Amniotic epithelial cell (primary cell): ENCODE measurements around the gene COMT.

Experiments used
- DNase-seq: peaks from one replicate; pipeline ENCODE4 v3.0.0-alpha.2; 2010; ENCODE audit warnings: low read depth

The COMT gene

DNA sequence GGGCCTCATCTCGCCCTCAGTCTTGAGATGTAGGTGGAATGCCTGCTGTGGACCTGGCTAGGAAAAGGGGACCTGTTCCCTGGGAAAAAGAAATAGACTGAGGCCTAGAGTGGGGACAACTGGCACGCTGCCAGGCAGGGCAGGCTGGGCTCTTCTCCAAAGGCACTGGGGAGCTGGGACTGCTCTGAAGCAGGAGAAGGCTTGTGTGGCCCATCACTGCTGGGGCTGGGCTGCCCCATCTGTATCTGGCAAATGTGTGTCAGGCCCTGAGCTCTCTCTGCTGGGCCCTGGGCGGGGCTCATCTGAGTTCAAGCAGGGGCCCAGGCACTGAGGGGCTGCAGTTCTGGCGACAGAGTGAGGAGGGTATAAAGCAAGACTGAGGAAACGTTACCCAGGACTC is 42.2 kb downstream of the COMT start:
- no peak for DNase-seq

DNA sequence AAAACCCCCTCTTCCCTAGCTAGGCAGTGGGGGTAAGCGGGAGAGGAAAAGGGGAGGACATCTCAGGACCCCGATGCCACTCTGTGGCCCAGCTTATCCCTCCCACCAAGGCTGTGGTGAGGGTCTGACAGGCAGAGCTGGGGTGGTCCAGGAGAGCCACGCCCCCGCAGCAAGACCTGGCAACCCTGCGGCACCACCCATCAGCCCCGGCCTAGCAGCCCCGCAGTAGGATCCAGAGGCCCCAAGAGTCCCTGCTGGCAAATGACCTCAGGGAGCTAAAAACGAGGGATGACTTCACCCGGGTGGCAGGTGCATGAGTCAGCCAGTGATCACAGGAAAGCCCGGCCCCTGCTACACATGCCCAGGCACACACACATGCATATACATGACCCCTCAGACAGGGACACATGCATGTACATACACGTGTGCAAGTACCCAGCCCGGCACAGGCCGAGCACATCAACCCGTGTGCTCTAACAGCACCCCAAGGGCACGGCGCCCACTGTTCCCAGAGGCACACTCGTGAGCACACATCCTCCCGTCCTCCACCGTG is 42.7 kb downstream of the COMT start:
- DNase-seq = peak; percentile 42

DNA sequence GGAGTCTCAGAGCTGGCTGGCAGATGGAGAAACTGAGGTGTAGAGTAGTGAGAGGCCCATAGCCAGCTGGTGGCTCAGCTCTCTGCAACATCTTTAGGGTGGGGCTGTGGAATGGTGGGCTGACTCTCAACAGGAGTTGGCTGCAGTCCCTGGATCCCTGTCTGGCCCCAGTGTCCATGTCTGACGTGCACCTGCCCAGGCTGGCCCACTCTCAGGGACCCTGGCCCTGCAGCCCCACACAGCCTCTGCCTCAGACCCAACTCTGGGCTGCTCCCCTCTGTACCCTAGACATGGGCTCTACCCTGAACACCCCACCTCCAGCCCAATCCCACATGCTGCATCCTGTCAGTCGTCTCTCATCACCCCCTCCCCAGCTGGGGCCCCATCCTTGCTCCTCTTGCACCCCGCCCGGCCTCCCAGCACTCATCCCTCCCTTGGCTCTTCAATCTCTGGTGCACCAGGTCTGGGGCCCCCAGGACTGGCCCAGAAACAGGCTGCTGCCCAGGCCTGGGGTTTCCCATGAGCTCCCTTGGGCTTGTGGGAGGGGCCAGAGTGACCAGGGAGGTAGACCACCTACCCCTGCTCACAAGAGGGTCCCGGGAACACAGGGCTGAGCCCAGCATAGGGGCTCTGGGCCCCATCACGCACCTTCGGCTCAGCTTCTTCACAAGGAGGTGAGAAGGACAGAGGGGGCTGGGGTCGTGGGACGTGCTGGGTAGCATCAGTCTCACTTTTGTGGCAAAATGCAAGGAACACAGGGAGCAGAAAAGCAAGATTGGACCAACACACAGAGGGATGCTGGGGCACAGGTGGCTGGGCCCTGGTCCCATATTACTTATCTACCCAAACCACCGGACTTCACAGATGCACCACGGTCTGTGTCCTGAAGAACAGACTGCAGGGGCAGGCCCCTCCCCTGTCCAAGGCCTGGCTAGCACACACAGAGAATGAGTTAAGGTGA is 43.6 kb downstream of the COMT start:
- DNase-seq = no peak

DNA sequence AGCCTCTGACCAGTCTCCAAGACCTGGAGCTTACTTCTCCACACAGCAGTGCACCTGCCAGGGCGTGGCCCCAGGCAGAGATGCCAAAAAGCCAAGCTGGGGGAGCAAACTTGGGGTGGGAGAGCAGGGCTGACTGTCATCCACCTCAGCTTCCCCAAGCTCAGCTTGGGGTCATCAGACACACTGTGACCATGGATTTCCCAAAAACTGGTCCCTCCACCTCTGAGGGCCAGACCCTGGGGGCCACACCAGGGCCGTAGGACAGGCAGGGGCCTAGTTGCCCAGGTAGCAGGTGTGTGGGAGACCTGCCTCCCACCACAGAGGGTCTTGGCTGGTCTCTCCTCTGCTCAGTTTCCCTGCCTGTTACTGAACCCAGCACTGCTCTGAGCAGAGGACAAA is 44.4 kb downstream of the COMT start:
- no peak for DNase-seq

DNA sequence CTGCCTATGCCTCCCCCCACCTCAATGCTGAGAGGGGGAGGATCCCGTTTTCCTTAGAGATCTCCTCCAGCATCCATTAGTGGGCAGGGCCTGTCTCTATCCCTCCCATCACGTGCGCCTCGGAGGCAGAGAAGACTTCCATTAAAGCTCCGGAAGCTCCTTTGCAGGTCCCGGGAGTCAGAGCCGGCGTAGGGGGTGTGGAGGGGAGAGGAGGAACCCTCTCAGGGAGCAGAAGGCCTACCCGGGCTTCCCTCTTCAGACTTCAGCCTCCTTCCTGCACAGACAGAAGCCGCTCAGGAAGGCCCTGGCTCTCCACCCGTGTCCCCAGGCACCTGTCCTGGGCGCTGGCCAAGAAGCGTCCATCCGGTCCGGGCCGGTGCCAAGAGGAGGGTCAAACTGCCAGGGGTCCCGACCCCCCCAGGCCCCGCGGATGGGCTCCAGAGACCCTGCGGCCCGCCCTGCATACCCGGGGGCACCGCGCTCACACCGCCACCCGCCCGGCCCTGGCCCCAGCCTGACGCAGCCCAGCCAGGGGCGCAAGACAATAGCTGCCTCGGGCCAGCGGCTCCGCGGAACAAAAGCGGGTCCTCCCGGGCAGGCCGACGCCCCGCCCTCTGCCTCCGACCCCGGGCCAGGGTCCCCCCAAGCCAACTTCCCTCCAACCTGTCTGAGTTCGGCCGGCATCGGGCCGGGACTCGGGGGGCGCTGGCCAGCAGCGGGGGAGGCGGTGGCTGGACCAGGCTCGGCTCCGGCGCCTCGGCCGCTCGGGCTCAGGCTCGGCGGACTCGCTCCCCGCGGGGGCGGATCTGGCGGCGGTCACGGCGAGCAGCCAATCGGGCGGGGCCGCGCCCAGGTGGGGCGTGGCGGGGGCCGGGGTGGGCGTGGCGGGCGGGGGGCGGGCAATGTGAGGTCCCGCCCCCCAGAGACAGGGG is 45.1 kb downstream of the COMT start:
- DNase-seq = peak; percentile 52

DNA sequence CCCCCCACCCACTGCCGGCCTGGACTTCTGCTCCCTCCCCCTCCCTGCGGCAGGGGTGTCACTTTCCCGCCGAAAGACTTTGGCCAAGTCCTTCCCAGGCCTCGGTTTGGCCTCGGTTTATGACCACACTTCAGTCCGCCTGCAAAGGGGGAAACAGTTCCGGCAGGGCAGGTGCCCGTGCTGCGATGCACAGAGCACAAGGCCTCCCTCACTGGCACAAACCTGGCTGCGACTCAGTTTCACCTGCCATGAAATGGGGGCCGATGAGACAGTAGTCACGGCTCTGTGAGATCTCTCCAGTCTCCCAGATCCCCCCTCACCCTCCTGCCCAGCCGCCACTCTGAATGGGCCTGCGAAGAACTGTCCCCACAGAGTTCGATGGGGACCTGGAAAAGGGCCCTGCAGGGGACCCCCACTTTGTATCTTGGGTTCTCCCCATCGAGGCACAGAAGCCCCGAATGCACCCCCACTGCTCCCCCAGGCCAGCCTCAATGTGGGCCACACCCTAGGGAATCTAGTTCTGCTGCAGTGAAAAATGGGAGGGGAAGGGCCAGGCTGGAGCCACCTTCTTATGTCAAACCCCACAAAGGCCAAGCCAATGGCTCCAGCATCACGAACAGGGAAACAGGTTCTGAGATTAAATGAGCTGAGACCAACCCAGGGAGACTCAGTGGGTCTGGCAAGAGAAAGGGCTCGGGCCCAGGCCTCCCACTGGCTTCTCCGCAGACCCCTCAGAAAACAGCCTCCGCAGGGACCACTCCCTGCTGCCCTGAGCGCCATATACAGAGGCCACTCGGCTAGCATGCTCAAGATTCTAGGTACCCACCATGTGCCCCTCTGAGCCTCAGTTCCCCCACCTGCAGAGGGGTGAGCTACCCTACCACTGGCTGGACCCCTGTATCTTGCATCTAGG is 46.1 kb downstream of the COMT start:
- DNase-seq = no peak

DNA sequence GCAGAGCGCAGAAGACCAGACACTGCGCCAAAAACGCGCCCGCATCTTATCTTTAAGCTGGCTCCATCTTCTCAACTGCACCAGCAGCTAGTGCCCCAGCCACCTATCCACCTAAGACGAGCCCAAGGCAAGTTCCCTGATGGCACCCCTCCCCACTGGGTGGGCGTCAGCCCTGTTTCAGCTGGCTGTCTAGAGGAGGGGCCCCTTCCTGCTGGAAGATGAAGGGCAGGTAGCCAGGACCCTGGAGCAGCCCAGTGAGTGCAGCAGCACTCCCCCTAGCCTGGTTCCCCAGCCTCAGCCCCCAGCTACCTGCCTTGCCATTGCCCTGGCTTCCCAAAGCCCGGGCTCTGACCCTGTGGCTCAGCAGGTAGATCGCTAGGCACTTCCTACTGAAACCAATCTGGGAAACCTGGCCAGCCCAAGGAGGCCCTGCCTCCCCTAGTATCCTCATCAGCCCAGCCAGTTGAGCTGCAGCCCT is 46.8 kb downstream of the COMT start:
- no peak for DNase-seq

DNA sequence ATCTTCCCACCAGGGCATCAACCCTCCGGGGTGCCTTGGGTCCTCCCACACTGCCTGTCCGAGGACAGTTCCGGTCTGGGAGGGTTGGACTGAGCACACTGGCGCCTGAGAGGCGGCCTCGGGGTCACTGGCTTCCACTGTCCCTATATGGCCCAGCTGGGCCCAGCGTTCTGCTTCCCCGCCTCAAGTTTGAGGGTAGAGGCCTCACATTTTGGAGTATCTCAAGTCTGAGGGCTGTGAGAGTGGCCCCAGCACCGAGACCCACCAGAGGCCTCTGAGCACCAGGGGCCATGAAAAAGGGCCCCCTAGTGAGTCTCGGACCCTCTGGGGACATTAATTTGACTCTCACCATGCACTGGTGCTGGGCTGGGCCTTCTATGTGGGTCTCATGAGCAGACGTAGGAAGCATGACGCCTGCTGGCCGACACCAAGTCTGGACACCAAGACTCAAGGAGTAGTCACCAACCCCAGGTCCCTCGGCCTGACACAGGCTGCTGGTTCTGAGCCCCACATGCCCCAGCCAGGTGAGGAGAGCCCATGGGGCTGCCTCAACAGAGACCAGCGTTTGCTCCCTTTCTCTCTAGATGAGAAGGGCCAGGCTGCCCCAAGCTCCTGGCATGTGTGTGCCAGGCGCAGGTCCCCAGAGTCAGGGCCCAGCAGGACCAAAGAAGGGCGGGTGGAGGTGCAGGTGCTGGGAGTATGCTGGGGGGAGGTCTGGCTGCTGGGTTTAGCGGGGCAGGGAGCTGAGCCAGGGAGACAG is 47.6 kb downstream of the COMT start:
- DNase-seq = no peak

DNA sequence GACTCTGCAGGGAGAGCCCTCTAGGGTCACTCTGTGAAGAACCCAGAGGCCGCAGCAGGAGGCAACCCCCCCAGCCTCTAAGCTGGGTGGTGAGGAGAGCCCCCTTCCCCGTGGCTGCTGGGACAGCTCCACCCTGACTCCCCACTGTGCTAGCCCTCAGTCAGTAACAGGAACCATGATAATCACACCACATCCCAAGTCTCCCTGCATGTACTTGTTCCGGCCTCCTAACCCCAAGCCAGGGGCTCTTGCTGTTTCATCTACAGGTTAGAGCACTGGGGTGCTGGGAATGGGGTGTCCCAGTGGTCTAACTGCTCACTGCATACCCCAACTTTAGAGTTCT is 48.1 kb downstream of the COMT start:
- DNase-seq = no peak

DNA sequence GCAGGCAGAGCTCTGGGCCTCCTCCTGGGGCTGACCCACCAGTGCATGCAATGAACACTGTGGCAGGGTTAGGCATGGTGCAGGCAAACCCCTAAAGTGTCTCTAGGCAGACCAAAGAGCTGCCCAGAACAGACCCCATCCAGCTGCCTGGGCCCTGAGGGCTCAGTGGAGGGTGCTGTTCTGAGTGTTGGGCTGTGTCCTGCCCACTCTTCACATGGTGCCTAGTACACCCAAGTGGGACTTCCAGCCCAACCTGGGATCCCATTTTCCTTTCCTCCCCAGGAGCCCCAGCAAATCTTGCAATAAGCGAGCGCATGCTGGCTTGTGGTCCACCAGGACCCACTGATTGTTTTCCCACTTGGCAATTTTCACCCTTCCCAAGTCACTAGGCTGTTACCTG is 48.6 kb downstream of the COMT start:
- DNase-seq = no peak

DNA sequence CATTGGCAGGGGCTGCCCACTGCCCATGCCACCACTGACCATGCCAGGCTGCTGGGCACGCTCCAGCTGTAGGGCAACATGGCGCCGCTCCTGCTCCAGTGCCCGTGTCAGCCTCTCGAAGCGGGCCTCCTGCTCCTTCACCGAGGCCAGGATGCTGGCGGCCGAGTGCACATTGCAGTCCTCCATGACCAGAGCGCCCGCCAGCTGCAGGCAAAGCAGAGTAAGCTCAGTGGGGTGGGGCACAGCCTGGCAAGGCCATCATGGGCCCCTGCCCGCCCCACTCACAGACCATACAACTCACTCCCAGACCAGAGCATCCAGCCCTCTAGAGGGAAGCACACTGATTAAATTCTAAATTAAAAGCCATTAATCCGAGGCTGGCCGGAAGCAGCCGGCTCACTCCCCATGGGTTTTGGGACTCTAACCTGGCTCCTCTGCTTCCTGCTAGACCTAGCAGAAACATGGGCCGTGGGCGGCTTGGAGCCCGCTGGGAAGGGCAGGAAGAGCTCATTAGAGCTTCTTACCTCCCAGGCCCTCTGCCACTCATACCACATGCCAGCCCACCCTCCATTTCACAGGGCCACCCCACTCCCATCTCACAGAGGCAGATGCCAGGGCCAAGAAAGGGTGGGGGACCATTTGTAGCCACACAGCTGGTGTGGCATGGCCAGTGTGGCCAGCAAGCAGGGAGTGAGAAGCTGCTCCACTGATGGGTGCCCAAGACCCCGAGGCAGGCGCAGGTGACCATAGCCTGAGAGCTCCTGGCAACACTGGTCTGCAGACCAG is 49.2 kb downstream of the COMT start:
- no peak for DNase-seq

DNA sequence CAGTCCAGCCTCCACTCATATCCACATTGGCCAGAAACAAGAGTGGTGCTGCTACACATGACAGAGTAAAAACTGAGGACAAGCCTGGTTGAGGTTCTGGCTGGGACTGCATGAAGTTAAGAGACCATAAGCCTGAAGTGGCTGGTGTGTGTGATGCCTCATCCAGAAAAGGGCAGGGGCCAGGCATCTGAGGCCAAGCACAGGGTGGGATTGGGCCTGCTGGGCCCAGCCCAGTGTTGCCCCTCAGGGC is 49.7 kb downstream of the COMT start:
- DNase-seq = no peak

DNA sequence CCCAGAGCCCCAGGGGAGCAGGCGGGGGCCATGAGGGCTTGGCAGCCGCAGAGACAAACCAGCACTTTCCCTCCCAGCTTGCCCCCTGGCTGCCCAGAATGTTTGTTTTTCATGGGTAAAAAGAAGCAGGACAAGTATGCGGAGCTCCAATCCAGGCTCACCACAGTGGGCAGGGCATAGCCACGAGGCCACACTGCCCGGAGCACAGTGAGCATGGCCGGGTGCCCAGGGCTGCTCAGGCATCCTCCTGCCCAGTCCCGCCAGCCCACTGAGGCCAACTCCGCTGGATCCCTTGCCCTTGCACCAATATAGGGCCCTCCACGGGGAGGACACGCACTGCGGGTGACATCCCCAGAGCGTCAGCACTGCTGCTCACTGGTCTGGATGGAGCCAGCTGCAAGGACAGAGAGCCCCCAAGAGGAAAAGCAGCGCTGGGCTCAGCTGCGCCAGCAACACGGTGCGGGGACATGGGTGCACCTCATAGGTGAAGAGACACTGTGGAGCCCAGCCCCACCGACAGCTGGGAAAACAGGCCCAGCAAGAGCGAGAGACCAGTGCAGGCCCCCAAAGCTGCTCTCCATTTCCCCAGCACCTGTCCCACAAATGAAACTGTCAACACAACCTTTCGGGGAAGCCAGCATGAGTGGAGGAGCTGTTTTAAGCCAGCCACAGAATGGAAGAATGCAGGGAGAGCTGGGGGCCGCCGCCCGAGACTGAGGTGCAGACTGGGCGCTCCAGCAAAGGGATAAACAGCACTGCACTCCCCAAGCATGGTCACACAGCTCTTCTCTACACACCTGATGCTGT is 50.3 kb downstream of the COMT start:
- DNase-seq = no peak

DNA sequence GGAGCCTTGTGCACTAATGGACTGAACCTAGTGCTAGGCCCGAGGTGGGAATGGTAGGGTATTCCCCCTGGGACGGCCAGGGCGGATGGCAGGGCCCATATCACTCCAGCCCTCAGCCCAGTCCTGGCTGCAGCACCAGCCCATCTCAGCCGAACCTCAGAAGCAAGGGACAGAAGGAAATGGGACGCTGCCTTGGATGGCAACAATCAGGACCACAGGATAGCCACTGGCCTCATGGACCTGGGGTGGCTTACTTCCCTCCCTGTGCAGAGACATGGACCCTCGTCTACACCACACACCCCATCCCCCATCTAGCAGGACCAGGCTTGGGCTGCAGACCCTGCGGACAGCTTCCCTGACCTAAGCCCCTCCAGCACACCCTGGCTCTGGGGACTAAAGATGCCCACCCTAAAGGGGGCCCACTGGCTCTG is 50.9 kb downstream of the COMT start:
- DNase-seq = no peak

DNA sequence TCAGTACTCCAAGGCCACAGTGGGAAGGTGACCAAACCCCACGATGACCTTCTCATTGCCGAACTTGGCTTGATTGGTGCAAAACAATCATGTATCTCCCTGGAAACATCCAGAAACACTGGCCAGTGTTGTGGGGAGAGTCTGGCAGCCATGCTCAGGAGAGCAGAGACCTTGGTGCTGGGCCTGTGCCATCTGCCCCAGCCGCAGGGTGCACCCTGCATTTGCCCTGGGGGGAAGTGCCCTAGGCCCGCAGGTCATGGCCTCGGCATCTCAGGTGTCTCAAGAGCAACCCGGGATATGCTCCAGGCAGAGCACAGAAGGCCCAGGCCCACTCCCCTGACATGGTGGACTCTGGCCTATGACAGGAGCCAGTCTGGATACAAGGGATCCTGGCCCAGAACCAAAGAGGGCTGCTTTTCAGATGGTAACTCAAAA is 51.4 kb downstream of the COMT start:
- no peak for DNase-seq

DNA sequence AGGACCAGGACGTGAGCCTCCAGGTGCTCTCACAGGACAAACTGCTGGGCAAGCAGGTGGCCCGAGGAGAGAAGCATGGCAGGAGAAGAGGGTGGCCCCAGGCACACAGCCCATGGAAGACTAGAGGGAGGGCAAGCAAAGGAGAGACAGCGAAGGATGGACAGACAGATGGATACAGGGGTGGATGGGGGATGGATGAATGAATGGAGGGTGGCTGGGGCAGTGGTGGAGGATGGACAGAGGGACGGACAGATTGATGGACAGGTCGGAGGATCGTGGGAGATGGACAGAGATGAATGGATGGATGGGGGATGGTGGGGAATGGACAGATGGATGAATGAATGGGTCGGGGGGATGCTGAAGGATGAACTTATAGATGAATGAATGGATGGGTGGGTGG is 52.4 kb downstream of the COMT start:
- no peak for DNase-seq

DNA sequence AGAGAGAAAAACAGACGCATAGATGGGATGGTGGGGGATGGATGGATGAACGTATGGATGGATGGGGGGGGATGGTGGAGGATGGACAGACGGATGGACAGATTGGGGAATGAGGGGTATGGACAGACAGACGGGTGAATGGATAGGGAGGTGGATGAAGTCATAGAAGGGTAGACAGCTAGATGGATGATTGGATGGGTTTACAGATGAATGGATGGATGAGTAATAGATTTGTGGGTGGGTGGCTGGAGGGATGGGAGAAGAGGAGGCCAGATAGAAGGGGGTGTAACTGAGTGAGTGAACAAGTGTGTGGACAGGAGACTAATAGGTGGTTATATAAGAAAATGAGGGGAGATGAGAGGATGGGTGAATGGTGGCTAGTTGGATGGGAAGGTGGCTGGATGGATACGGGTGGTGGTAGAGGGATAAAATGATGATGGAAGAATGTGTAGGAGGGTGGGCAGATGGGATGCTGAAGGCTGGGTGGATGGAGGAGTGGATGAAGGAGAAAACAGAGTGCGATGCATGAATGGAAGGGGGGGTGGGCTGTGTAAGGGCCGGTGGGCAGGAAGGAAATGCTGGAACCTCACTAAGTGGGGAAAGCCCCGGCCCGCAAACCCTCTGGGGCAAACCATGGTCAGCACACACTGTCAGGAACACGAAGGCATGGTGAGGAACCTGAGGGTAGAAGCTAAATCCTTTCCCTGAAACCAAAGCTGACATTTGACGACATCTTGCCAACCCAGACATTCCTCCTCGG is 53.5 kb downstream of the COMT start:
- peak; percentile 30 for DNase-seq

DNA sequence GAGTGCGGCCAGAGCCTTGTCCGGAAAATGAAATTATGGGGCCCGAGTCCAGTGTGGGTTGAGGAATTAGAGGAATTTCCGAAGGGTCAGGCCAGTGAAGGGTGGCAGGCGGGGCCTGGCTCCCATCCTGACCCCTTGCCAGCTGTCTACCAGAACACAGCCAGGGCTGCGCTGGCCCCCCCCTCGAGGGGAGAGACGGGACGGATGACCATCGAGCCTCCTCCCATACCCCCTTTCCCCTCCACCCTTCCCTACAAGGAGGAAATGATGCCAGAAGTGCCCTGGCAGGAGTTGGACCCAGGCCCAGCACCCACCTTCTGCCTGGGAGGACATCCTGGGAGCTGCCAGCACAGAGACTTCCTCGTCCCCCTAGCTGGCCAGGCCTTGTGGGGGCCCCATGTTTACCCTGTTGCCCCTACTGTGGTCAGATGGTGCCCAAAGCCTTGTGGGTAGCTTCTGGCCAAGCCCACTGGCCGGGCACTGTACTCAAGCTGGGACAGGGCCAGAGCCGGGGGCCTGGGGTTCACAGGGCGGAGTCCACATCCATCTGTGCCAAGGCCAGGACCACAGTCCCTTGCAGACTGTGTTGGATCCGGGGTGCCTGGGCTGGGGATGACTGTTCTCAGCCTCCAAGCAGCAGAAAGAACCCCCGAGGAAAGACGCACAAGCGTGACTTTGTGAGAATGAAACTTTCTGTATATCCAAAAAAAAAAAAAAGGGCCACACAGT is 54.2 kb downstream of the COMT start:
- DNase-seq = peak; percentile 58
